Right renal pelvis (tissue), 4 donors: ENCODE results near the gene MTHFD1L. TPM values are rescaled to one million over a fixed set of nuclear protein-coding genes. Genes with fewer than 3 reads are reported as not detected.

ENCODE experiments used
- DNase-seq, 4 donors: peaks; one replicate each; pipeline ENCODE4 v3.0.0-alpha.2; 2013; ENCODE audit warnings: low read depth in 4 of 4, low spot score in 3 of 4, missing footprints in 1 of 4
- polyA plus RNA-seq, 4 donors: library from polyadenylated mRNA; unstranded; fragments of 120-200 nt; gene quantifications; one replicate each; pipeline ENCODE4 v1.2.1, GENCODE V29; 2013; ENCODE audit not compliant: insufficient read length in 4 of 4

The MTHFD1L gene
- polyA plus RNA-seq, 4 donors: 16.2 to 19.4 (median 18.0) TPM

GRCh38 chr6:150863213-150863928 lies 2.1 kb upstream of the MTHFD1L start:
- DNase-seq: no peak

- no peak for DNase-seq
These were observed 478 bp upstream of the MTHFD1L start for GRCh38 chr6:150865043-150865405.

DNA sequence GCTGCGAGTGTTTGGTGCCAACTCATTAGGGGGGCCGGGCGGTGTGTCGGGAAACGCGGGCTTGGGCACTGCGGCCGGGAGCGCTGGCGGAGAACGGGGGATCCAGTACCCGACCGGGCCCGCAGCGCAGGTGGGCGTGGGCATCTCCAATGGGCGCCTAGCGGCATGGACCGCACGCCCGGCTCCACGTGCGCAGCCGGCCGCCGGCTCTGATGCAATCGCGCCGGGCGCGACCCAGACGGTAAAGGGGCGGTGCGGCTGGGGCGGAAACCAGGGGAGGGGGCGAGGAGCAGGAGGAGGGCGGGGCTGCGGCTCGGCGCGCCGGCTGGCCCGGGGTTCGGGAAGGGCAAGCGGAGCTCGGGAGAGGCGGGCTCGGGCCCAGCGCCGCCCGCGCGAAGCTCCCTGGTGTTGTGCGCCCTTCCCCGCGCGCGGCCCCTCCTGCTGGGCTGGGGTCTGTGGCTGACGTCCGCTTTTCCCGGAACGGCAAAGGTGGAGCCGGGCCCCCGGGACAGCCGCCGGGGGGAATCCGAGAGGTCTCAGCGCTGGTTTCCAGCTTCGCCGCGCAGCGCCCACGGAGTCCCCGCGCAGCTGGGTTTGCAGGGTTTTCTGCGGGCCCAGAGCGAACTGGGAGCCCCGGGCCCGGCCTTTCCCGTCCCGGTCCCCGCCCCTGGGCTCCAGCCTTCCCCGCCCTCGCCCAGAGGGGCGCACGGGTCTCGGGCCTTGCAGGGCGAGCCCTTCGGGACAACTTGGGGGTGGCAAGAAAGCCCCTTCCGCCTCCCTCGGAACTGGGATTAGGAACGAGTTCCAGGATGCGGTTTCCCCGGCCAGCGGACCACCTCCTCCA lies 867 bp downstream of the MTHFD1L start:
- DNase-seq: peak; percentile 77 to 83 (median 81)

DNA sequence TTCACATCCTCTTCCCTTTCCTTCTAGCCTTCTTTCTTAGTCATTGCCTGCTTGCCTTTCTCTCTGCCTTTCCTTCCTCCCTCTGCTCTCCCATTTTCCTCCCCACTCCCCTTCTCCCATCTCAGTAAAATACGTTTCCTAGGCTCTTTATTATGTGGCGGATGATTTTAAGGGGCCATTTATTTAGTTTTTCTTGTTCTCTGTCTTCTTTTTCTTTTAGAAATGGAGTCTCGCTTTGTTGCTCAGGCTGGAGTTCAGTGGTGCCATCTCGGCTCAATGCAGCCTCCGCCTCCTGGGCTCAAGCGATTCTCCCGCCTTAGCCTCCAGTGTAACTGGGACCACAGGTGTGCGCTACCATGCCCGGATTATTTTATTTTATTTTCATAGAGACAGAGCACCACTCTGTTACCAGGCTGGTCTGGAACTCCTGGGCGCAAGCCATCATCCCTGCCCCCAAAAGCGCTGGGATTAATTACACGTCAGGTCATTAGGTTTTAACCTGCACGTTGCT lies 1.5 kb downstream of the MTHFD1L start:
- peak in 1 of 4 donors; percentile 39 for DNase-seq

DNA sequence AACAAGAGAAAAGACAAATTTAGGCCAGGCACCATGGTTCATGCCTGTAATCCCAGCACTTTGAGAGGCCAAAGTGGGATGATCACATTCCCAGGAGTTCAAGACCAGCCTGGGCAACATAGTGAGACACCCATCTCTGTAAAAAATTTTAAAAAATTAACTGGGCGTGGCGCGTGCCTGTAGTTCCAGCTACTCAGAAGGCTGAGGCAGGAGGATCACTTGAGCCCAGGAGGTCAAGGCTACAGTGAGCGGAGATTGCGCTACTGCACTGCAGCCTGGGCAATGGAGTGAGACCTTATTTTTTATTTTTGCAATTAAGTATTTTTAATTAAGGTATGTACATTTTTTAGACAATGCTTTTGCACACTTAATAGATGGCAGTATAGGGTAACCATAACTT lies 3.3 kb downstream of the MTHFD1L start:
- no peak for DNase-seq

- DNase-seq: no peak
These were observed 8.7 kb downstream of the MTHFD1L start for GRCh38 chr6:150874179-150874578.

DNA sequence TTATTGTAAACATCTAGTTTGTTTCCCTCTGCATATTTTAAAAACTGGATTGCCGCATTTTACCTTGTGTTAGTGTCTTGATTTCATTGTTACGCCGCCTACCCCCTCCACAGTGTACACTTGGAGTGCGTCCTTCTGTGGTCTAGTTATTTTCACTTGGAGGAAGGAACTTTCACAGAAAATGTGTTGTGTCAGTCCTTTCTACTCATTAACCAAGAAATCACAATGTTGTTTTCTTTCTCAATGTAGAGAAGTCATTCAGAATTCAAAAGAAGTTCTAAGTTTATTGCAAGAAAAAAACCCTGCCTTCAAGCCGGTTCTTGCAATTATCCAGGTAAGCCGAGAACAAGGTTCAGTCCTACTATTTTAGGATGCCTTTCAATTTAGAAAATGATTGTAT lies 10.3 kb downstream of the MTHFD1L start:
- DNase-seq: no peak

DNA sequence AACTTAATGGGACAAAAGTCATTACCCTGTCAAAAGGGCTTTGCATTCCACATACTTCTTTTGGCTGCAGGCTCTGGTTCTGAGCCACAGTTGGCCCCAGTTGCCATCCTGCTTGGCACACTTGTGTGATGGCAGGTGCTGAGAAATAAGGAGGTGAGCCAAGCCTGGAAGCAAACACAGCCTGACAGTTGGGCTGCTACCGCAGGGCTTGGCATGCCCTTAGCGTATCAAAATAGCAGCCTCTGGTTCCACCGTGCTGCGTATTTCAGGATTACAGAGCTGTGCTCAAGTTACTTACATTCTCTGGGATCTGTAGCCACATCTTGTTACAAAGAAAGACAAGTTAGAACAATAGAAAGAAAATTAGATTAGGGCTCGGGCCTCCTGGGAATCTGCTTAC lies 11.1 kb downstream of the MTHFD1L start:
- DNase-seq: no peak

DNA sequence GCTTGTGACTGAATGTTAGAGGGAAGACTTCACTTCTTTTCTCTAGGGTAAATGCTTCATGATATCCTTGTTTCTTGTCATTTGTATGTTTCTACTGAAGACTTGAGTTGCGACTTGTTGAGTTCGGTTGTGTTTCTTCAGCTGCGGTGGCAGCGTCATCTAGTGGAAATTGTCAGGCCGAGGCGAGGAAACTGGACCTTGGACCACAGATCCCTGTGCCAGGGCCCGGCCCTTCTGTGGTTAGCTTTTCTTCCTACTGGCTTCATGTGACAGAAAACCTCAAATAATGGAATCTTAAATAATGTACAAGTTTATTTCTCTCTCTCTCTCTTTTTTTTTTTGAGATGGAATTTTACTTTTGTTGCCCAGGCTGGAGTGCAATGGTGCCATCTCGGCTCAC lies 12.4 kb downstream of the MTHFD1L start:
- no peak for DNase-seq

- DNase-seq: no peak
These were observed 13.1 kb downstream of the MTHFD1L start for GRCh38 chr6:150878347-150879213.

DNA sequence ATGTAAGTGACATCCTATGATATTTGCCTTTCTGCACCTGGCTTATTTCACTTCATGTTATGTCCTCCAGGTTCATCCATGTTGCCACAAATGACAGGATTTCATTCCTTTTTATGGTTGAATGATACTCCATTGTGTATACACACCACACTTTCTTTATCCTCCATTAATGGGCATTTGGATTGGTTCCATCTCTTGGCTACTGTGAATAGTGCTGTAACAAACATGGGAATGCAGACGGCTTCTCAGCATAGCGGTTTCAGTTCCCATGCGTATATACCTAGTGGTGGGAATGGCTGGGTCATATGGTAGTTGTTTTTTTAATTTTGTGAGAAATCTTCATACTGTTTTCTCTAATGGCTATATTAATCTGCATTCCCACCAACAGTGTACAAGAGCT lies 14.8 kb downstream of the MTHFD1L start:
- no peak for DNase-seq

GRCh38 chr6:150881911-150882481 lies 16.5 kb downstream of the MTHFD1L start:
- DNase-seq: no peak

DNA sequence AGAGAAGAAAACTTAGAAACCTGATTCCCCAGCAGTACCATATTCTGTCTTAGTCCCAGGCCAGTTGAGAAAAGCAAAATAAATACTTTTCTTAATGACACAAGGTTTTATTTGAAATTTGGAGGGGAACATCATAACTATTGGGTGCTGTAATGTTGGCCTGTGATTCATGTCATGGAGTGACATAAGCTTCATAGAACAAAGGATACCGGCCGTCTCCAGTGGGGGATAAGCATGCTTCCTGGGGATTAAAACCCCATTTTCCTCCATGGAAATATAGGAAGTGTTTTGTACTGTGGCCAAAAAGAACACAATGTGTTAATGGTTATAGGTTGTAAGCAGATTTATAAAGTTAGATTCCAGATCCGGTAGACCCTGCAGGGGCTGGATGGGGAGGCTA lies 18.0 kb downstream of the MTHFD1L start:
- DNase-seq: no peak

GRCh38 chr6:150886155-150886554 lies 20.7 kb downstream of the MTHFD1L start:
- no peak for DNase-seq

GRCh38 chr6:150887978-150888563 lies 22.6 kb downstream of the MTHFD1L start:
- DNase-seq: no peak

- no peak for DNase-seq
These were observed 24.8 kb downstream of the MTHFD1L start for GRCh38 chr6:150890346-150890745.

- peak; percentile 74 to 79 (median 77) for DNase-seq
These were observed 26.5 kb downstream of the MTHFD1L start for GRCh38 chr6:150891888-150892485.

DNA sequence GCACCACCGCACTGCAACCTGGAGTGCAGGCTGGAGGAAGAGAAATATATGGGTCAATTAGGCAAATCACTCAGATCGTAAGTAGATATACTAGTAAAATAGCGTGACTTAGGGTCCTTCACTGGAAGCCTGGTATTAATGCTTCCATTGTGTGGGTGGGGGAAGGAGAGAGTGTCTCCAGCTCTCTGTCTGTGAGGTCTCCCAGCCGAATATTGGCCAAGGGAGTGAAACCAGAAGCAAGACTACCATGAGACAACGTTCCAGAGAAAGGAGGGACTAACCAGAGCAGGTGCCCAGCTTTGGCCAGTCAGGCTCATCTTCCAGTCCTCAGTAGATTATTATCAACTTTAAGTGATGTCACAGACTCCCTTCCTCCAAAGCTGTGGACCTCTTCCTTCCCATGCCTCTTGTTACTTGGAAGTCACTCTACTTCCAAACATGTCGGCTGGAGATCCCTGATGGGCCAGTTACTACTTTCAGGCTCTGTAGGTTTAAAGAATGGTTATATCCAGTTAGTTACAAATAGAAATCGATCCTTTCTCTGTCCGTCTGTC lies 28.8 kb downstream of the MTHFD1L start:
- no peak for DNase-seq

DNA sequence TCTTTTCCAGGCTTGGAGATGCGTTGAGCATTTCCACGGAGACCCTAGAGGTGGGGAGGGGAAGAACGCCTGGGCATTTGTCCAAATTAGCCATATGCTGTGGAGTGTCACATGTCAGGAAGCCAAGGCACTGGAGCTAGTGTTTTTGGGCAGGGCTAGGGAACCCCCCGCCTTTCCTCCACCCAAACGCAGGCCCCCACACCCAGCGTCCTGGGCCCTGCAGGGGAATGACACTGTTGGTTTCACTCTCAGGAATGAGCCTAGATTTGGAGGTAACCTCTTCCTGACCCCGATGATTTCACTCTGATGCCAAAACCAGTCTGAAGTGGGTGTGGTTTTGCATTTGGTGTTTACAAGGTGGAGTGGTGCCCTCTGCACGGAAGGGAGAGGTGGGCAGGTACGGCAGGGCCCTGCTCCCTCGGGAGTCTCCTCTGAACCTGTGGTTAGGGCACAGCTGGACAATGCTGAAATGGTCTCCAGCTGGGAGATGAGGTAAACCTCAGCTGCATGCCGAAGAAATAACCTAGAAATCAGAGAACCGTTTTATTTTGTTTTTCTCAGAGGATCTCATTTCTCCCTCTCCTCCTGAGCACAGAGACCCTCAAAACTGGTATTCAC lies 29.5 kb downstream of the MTHFD1L start:
- no peak for DNase-seq
